NOMO-1 treated with dmso at 0.1 percent for 144 hours (cell line): ENCODE results near the gene JAK1.
A peak's percentile ranks its signal among the peaks of the same experiment; 100 is the strongest.
"Not testable (repeated sequence)": the region's sequence is repeated elsewhere in the genome, so short reads cannot be mapped to it uniquely, and the experiment has no call there.

Experiments
- DNase-seq: peaks from one replicate; lab custom pipeline; 2025; ENCODE audit not compliant: unreplicated experiment; lab: John Stamatoyannopoulos, UW

Gene JAK1

DNA sequence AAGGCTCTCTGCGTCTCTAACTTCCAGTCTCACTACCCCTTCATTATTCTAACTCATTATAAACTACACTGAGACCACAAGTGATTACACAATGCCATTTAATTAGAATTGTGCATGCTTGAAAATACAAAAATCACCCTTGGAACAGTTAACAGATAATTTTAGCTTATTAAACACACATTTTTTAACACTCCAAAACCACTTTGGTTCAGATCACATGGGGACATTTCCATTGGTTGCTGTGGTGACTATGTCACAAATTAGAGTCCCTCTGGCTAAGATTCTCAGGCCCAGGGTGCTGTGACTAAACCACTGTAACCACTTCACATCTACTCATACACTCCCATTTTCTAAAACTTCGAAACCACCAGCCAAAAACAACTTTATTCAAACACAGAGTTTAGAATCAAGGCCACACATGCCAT is 43.0 kb downstream of the JAK1 start:
- peak; percentile 27 for DNase-seq

DNA sequence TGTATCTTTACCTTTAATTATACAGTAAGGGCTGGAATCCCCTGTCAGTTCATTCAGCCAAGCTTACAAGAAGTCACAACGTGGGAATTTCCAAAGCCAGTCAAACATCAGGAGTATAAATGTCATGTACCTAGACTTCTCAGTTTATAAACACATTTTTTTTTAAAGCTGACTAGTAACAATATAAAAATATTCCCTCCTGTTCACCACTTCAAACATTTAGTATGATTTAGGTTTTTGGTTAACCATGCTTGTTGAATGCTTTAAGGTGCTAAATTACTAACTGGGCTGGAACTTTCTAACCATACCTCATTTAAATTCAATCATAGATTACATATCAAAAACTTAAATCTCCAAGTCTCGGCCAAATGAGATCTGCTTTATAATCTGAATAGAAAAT is 44.0 kb downstream of the JAK1 start:
- DNase-seq = no peak

DNA sequence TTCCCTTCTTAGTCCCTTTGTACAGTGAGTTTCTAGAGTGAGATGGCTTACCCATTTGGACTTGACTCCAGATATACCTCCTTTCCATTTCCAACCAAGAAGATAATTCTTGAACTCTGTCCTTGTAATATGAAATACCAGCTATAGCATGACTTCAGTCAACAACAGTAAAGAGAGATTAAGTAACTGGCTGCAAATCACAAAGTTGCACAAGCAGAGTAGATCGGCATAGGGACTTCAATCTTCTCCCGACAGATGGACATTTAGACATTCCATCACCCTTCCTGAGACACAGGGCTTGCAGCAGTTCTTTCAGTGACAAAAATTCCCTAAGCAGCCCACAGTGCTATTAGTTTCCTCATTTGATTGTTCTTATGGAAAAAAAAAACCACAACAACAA is 44.6 kb downstream of the JAK1 start:
- no peak for DNase-seq

DNA sequence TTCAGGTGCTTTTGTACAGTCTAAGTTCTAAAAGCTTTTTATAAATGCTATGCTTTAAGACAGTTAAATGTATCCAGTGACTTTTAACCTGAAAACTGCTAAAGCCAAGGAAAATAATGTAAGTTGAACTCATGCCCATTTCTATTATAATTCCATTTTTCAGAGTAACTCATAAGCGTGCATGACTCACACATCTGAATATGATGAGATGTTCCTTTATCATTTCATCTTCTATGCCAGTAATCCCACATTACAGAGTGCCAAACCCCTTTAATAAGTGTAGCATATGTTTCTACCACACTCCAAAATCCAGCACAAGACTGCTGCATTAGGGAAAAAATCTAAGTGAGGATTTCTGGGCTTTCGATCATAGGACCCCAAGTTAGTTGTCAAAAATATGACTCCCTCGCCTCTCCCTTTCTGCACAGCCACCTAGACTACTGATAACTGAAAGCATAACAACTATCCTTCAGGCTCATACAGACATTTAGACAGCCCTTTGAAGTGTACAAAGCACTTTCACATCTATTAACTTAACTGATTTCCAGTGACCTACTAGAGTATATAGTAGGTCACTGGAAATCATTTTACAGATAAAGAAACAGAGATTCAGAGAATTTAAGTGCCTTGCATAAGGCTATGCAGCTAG is 45.3 kb downstream of the JAK1 start:
- DNase-seq = no peak

DNA sequence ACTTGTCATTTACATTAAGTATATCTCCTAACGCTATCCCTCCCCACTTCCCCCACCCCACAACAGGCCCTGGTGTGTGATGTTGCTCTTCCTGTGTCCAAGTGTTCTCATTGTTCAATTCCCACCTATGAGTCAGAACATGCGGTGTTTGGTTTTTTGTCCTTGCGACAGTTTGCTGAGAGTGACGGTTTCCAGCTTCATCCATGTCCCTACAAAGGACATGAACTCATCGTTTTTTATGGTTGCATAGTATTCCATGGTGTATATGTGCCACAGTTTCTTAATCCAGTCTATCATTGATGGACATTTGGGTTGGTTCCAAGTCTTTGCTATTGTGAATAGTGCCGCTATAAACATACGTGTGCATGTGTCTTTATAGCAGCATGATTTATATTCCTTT is 47.2 kb downstream of the JAK1 start:
- DNase-seq = not testable (repeated sequence)

DNA sequence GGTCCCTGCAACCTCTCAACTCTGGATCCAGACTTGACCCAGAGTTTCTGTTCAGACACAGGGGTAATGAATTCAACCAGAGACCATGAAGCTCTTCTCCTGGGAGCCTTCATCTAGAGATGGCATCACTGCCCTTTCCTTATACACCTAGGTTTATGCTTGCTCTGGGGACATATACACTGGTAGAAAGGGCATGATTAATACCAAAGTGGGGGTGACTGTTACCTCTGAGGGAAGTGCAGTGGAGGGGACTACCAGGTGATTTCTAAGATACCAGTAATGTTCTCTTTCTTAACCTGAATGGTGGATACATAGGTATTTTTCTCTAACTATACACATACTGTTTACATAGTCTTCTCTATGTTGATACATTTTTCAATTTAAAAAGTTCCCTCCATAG is 48.4 kb downstream of the JAK1 start:
- no peak for DNase-seq

DNA sequence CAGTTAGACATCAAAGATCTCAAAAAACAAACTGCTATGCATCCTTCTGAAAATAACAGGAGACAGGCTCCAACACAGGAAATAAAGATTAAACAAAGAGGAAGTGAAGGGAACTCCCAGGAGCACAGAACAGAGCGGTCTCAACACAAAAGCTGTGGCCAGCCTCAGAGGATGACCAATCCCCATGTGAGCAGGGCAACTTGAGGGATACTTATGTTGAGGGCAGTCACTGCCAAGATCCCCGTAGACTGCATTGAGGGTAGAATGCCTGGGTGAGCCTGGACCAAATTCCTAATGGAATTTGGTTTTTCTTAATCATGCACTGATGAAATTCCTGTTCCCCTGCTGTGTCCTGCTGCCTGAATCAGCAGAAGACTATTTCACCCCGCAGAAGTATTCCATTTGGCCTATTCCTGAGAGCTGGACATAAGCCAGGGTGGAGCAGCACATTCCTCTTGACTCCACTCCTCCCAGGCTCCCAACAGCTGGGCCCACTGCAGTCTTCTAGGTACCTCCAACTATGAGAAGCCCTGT is 49.0 kb downstream of the JAK1 start:
- no peak for DNase-seq

DNA sequence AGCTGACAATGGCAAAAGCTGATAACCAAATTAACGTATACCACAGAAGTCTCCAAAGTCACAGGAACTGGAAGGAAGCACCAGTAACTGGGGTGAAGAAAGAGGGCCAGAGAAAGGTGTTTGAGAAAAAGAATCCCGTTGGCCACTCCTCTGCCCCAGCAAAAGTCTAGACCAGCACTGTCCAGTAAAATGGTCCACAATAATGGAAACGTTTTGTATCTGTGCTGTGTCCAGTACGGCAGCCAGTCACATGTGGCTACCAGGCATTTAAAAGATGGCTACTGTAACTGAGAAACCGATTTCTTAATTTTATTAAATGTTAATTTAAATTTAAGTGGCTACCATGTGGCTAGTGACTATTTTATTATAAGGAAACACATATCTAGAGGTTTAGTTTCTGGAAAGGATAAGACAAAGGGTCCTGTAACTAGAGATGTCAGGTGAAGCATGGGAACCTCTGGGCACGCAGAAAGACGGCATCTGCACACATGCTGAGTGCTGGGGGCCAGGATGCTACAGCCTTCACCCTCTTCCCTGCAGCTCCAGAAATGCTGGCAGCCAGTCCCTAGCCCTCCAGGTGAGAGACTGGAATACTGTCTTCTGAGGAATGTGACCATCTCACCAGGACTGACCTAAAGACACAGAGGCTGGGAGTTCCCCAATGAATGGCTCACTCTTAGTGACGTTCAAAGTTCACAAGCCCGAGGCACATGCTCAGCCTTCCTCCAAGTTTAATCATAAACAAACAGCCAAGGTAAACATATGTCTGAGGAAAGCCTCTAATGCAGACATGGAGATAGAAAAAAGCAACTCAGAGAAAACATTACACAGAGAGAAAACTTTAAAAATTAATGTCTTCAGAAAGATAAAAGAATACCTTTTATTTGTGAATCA is 50.7 kb downstream of the JAK1 start:
- DNase-seq = no peak

DNA sequence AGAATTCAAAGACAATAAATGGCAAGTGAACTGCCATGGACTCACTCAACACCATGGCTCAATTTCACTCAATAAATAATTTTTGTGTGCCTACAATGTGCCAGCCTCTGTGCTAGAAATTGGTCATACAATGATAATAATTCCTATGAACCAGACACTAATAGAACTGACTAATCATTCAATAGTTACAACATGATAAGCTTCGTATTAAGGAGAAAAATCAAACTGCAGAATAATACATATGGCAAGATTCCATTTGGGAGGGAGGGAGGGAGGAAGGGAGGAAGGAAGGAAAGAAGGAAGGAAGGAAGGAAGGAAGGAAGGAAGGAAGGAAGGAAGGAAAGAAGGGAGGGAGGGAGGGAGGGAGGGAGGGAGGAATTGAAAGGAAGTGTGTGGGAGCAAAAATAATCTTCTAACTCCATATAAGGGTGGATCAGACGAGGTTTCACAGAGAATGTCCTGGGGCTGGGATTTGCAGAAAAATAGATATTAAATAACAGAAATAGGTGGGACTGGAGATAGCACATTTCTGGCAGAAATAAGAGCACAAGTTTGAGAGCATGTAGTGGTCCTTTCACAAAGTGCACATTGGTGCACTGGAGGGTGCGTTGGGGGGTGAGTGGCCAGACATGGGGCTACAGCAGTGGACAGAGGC is 52.9 kb downstream of the JAK1 start:
- DNase-seq = no peak

DNA sequence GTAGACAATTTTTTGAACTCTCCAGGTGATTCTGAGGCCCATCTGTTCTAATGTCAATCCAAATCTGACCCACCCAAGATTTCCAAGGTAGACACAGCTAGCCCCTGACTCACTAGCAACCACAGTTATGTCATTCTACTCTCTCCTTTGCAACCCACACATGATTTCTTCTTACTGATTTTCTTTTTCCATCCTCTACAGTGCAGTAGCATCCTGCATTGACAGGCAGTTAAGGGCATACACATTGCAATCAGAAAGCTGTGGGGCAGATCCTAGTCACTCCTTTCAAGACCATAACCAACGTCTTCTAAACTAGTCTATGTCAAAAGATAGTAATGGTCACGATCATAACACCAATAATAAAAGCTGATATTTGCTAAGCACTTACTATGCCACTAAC is 54.2 kb downstream of the JAK1 start:
- DNase-seq = no peak

DNA sequence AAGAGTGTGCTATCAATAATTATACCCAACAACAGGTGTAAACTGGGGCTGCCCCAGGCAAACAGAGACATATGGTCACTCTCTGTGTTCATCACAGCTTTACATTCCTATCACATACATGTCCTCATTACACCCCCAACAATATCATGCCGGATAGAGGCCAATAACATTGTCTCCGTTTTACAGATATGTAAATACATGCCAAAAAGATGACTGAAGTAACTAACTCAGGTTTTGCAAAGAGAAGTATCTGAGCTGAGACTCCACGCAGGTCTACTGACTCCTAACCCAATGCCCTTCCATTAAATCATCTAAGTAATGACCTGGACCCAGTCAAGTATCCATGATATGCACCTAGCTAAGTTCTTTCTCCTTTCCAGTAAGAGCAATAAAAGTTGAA is 55.0 kb downstream of the JAK1 start:
- DNase-seq = no peak

DNA sequence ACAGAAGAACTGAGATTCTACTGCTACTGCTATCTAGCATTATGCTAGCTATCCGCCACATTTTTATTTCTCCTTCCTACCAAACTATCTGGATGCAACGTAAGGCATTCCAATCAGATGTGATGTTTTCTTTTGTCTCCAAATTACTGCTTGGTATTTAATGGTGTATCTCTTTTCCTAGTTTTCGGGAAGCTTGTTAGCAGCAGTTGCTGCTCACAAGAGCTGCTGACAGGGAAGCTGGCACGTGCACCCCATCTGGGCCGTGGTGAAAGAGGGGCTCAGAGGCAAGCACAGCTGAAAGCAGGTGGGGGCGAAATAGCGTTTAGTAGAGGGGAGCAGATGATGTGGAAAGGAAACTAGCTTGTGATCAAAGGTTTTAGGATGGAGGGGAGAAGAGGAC is 57.3 kb downstream of the JAK1 start:
- no peak for DNase-seq

DNA sequence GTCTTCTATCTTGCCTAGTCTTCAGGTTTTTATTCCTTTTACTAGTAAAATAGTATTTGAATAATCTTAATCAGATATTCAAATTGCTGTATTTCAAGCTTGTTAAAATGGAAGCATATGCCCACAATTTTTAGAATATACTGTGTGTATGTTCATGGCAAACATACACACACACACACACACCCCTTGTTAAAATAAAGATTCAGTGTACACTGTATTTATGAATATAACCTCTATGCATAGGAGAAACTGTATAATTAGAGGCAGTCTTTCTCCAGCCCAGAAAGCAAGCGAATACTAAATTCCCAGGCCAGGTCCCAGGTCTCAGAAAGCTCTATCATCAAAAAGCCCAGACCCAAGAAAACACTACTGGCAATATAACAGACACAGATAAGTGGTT is 57.8 kb downstream of the JAK1 start:
- no peak for DNase-seq

DNA sequence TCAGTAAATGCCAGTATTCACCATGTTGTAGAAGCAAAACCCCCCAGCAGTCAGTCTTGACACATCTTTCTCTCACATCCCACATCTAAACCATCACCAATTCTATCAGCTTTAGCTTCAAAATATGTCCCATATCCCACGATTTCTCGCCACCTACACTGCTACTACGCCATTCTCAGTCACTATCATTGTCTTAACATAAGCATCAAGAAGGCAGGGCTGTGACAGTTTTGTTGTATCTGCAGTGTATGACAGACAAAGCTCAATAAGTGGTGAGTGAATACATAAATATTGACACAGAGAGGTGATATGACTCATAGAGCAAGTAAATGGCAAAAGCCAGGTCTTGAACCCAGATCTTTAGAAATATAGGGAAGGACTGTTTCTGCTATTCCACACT is 59.9 kb downstream of the JAK1 start:
- no peak for DNase-seq

DNA sequence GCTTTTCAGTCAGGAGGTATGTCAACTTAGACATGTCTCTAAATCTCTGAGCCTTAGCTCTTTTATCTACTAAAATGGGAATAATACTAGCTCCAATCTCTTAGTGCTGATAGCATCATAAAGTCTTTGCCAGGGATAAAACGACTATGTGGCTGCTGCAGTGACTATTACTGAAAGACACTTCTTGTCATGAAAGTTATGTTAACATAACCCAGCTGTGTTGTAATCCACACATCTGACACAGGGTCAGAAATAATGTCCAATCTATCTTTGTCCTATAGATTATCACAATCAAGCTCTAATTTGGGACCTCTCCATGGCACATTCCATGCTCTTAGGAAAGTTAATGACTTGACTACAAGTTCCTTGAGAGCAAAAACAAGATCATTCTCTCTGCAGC is 62.8 kb downstream of the JAK1 start:
- no peak for DNase-seq

DNA sequence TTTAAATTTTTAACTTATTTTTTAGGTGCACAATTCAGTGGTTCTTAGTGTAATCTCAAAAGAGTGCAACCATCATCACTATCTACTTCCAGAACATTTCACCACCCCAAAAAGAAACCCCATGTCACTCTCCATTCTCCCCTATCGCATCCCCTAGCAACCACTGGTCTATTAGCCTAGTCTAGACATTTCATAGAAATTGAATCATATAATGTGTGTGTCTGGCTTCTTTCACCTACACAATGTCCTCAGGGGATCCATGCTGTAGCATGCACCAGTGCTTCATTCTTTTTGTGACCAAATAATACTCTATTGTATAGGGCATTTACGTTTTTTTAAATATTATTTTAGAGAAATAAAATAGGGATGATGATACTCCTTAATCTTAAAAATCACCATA is 64.7 kb downstream of the JAK1 start:
- DNase-seq = no peak

DNA sequence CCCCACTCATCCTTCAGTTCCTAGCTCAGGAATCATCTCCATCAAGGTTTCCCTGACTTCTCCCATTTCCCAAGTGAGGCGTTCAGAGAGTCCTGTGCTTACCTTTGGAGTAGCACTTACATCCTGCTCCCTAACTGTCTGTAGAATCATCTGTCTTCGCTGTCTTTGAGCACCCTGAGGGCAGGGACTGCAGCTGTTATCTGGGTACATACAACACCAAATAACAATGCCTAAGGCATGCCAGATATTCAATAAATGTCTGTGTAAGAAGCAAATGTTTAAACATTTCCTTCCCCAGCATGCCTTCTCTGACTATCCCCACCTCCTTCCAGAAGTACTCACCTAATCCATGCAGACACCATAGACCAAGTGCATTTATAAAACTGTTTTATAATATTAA is 65.4 kb downstream of the JAK1 start:
- DNase-seq = no peak

DNA sequence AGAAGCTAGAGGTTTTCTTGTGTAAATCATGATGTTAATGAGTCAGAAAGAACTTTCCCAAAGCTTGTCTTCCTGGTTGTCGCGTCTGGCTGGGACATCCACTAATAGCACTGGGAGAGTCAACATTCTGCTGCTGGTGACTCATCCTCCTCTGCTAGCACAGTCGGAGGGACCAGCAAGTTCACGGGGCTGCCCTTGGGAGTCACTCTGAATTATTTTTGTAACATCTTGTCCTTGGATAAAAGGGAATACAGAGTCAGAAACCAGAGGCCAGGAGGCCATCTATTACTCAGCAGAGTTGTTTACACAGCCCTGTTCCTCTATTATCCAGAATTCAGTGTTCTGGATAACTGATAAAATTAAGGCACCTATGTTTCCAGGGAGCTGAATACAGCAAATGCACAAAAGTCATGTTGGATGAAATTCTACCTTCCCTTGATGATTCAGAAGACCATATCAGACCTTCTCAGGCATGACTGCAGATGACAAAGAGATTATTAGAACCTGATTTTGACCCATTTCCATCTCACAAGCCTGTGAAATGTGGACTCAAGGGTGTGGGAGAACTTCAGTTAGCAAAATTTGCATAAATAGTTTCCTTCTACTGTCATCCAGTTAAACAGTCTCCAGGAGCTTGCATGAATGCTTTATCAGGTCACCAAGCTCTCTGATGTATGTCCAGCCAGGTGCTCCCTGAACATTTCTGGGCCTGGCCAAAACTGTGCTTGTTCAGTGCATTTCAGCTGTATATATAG is 68.1 kb downstream of the JAK1 start:
- DNase-seq = no peak

DNA sequence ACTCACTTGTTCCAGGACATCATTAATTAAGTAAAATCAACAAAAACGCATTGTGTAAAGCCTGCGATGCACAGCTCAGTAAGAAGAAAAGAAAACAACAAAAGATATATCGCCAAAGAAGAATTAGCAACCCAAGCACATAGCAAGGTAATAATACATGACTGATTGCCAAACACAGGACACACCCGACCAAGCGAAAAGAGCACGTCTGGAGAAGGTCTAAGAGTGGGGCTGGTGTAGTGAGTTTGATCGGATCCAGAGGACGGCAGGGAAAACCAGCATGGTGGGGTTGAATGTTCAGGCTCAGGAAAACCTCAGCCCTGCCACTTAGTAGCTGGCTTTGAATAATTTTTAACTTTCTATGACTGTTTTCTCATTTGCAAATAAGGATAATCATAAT is 69.8 kb downstream of the JAK1 start:
- DNase-seq = no peak

DNA sequence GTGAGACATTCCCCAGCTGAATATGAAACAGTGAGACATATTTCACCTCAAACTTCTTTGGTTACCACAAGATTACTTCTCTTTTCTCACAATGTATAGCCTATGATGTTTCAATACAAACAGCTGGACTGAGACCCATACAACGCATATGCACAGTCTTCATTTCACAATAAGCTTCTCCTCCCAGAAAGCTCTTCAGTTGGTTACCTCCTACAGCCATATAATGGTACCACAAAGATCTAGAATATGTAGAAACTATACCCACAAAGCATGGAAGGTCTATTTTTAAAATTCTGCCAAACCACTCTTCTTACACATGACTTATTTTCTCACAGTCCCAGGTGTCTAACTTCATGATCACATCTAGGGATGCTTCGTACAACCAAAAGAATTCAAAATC is 70.8 kb downstream of the JAK1 start:
- DNase-seq = peak; percentile 63
